ENCODE data around the gene ARSI.

Gene ARSI

GRCh38 chr5:150278046-150278730 is 24.5 kb downstream of the ARSI start:
- Histone ChIP-seq H3K4me1 (ENCODE audit: control extremely low read depth in 1 of 4, control insufficient read depth in 4 of 4, insufficient read depth in 4 of 4, low read length in 3 of 4) (peaks cover 2 to 17% (median 8%) of the 10 kb centered on the region in 4 experiments), H3K4me3 (ENCODE audit: control insufficient read depth in 1 of 7, extremely low read depth in 1 of 7, insufficient read depth in 4 of 7, low read depth in 2 of 7, low read length in 6 of 7) (no peak overlapping the region), H3K27ac (ENCODE audit: insufficient read depth in 1 of 2, low read depth in 1 of 2, low read length in 2 of 2, poor library complexity in 1 of 2, severe bottlenecking in 2 of 2) (no peak overlapping the region), H3K36me3 (ENCODE audit: control insufficient read depth in 4 of 4, insufficient read depth in 4 of 4, low read length in 3 of 4) (no peaks in the 10 kb centered on the region), H3K27me3 (replicated peaks in 2 of 5; ENCODE audit: control insufficient read depth in 4 of 5, insufficient read depth in 5 of 5, low read length in 4 of 5) (peaks cover 0 to 3% (median 0%) of the 10 kb centered on the region in 5 experiments), H3K9me3 (ENCODE audit: control extremely low read depth in 1 of 5, control insufficient read depth in 4 of 5, insufficient read depth in 2 of 5, low read depth in 1 of 5, low read length in 4 of 5) (no peaks in the 10 kb centered on the region)
- ChIA-PET CTCF (no interaction called here), POLR2A (interaction anchor here (0.6 kb wide), 1 partner anchor 89 kb away, joined by 3 read pairs; no protein-coding TSS in a partner anchor)
- 55% methylated on average over 4 of the region's 7 CpGs for WGBS (ENCODE audit: insufficient coverage)
- peak; percentile 25 to 58 (median 50) for DNase-seq

- Histone ChIP-seq H3K4me3 (ENCODE audit: control insufficient read depth in 1 of 7, extremely low read depth in 1 of 7, insufficient read depth in 4 of 7, low read depth in 2 of 7, low read length in 6 of 7) (no peak overlapping the region), H3K36me3 (ENCODE audit: control insufficient read depth in 4 of 4, insufficient read depth in 4 of 4, low read length in 3 of 4) (no peaks in the 10 kb centered on the region), H3K9me3 (ENCODE audit: control extremely low read depth in 1 of 5, control insufficient read depth in 4 of 5, insufficient read depth in 2 of 5, low read depth in 1 of 5, low read length in 4 of 5) (no peaks in the 10 kb centered on the region), H3K27me3 (replicated peaks in 2 of 5; ENCODE audit: control insufficient read depth in 4 of 5, insufficient read depth in 5 of 5, low read length in 4 of 5) (peaks cover 0 to 3% (median 0%) of the 10 kb centered on the region in 5 experiments), H3K27ac (ENCODE audit: insufficient read depth in 1 of 2, low read depth in 1 of 2, low read length in 2 of 2, poor library complexity in 1 of 2, severe bottlenecking in 2 of 2) (no peak overlapping the region), H3K4me1 (ENCODE audit: control extremely low read depth in 1 of 4, control insufficient read depth in 4 of 4, insufficient read depth in 4 of 4, low read length in 3 of 4) (peaks cover 2 to 17% (median 8%) of the 10 kb centered on the region in 4 experiments)
- DNase-seq: no peak
- 100% methylated on average over 3 of the region's 4 CpGs for WGBS (ENCODE audit: insufficient coverage)
- ChIA-PET POLR2A (no interaction called here), CTCF (interaction anchor here (1.5 to 6.8 kb wide), 2 partner anchors 58 to 72 kb away, joined by 3 to 63 read pairs; no protein-coding TSS in a partner anchor)
These were observed 25.7 kb downstream of the ARSI start for GRCh38 chr5:150277043-150277442.

GRCh38 chr5:150274811-150275210 is 27.9 kb downstream of the ARSI start:
- H3K9me3 ChIP-seq (ENCODE audit: control extremely low read depth in 1 of 5, control insufficient read depth in 4 of 5, insufficient read depth in 2 of 5, low read depth in 1 of 5, low read length in 4 of 5): no peaks in the 10 kb centered on the region
- POLR2A ChIA-PET: no interaction called here
- CTCF ChIA-PET: interaction anchor here (1.3 to 6.8 kb wide), 4 partner anchors 10 to 75 kb away, joined by 3 to 63 read pairs (median 4); no protein-coding TSS in a partner anchor
- no peak overlapping the region for H3K4me3 ChIP-seq (ENCODE audit: control insufficient read depth in 1 of 7, extremely low read depth in 1 of 7, insufficient read depth in 4 of 7, low read depth in 2 of 7, low read length in 6 of 7)
- no peak overlapping the region for H3K27ac ChIP-seq (ENCODE audit: insufficient read depth in 1 of 2, low read depth in 1 of 2, low read length in 2 of 2, poor library complexity in 1 of 2, severe bottlenecking in 2 of 2)
- 96% methylated on average over 4 of the region's 4 CpGs for WGBS (ENCODE audit: insufficient coverage)
- peaks cover 2 to 12% (median 6%) of the 10 kb centered on the region in 4 experiments for H3K4me1 ChIP-seq (ENCODE audit: control extremely low read depth in 1 of 4, control insufficient read depth in 4 of 4, insufficient read depth in 4 of 4, low read length in 3 of 4)
- H3K36me3 ChIP-seq (ENCODE audit: control insufficient read depth in 4 of 4, insufficient read depth in 4 of 4, low read length in 3 of 4): no peaks in the 10 kb centered on the region
- no peak for DNase-seq
- H3K27me3 ChIP-seq (replicated peaks in 2 of 5; ENCODE audit: control insufficient read depth in 4 of 5, insufficient read depth in 5 of 5, low read length in 4 of 5): peaks cover 0 to 3% (median 0%) of the 10 kb centered on the region in 5 experiments

GRCh38 chr5:150272531-150272930 is 30.2 kb downstream of the ARSI start:
- DNase-seq: peak; percentile 40 to 61 (median 58)
- POLR2A ChIA-PET: no interaction called here
- no peak overlapping the region for H3K4me3 ChIP-seq (ENCODE audit: control insufficient read depth in 1 of 7, extremely low read depth in 1 of 7, insufficient read depth in 4 of 7, low read depth in 2 of 7, low read length in 6 of 7)
- CTCF ChIA-PET: interaction anchor here (0.6 to 6.8 kb wide), 2 partner anchors 60 to 77 kb away, joined by 3 to 63 read pairs; no protein-coding TSS in a partner anchor
- no peaks in the 10 kb centered on the region for H3K36me3 ChIP-seq (ENCODE audit: control insufficient read depth in 4 of 4, insufficient read depth in 4 of 4, low read length in 3 of 4)
- no peaks in the 10 kb centered on the region for H3K4me1 ChIP-seq (ENCODE audit: control extremely low read depth in 1 of 4, control insufficient read depth in 4 of 4, insufficient read depth in 4 of 4, low read length in 3 of 4)
- H3K27me3 ChIP-seq (replicated peaks in 2 of 5; ENCODE audit: control insufficient read depth in 4 of 5, insufficient read depth in 5 of 5, low read length in 4 of 5): peaks cover 0 to 2% (median 0%) of the 10 kb centered on the region in 5 experiments
- no peaks in the 10 kb centered on the region for H3K9me3 ChIP-seq (ENCODE audit: control extremely low read depth in 1 of 5, control insufficient read depth in 4 of 5, insufficient read depth in 2 of 5, low read depth in 1 of 5, low read length in 4 of 5)
- WGBS (ENCODE audit: insufficient coverage): 75% methylated on average over 2 of the region's 5 CpGs
- no peak overlapping the region for H3K27ac ChIP-seq (ENCODE audit: insufficient read depth in 1 of 2, low read depth in 1 of 2, low read length in 2 of 2, poor library complexity in 1 of 2, severe bottlenecking in 2 of 2)

- Histone ChIP-seq H3K9me3 (ENCODE audit: control extremely low read depth in 1 of 5, control insufficient read depth in 4 of 5, insufficient read depth in 2 of 5, low read depth in 1 of 5, low read length in 4 of 5) (no peaks in the 10 kb centered on the region), H3K4me3 (ENCODE audit: control insufficient read depth in 1 of 7, extremely low read depth in 1 of 7, insufficient read depth in 4 of 7, low read depth in 2 of 7, low read length in 6 of 7) (no peak overlapping the region), H3K4me1 (ENCODE audit: control extremely low read depth in 1 of 4, control insufficient read depth in 4 of 4, insufficient read depth in 4 of 4, low read length in 3 of 4) (no peaks in the 10 kb centered on the region), H3K36me3 (ENCODE audit: control insufficient read depth in 4 of 4, insufficient read depth in 4 of 4, low read length in 3 of 4) (no peaks in the 10 kb centered on the region), H3K27me3 (replicated peaks in 2 of 5; ENCODE audit: control insufficient read depth in 4 of 5, insufficient read depth in 5 of 5, low read length in 4 of 5) (peaks cover 0 to 2% (median 0%) of the 10 kb centered on the region in 5 experiments), H3K27ac (ENCODE audit: insufficient read depth in 1 of 2, low read depth in 1 of 2, low read length in 2 of 2, poor library complexity in 1 of 2, severe bottlenecking in 2 of 2) (no peak overlapping the region)
- ChIA-PET CTCF (interaction anchor here (6.8 kb wide), 1 partner anchor 78 kb away, joined by 63 read pairs; no protein-coding TSS in a partner anchor), POLR2A (no interaction called here)
- WGBS (ENCODE audit: insufficient coverage): 87% methylated on average over 4 of the region's 5 CpGs
- no peak for DNase-seq
These were observed 30.8 kb downstream of the ARSI start for GRCh38 chr5:150271923-150272322.

GRCh38 chr5:150271296-150271692 is 31.4 kb downstream of the ARSI start:
- Histone ChIP-seq H3K9me3 (ENCODE audit: control extremely low read depth in 1 of 5, control insufficient read depth in 4 of 5, insufficient read depth in 2 of 5, low read depth in 1 of 5, low read length in 4 of 5) (no peaks in the 10 kb centered on the region), H3K27ac (ENCODE audit: insufficient read depth in 1 of 2, low read depth in 1 of 2, low read length in 2 of 2, poor library complexity in 1 of 2, severe bottlenecking in 2 of 2) (no peak overlapping the region), H3K4me3 (ENCODE audit: control insufficient read depth in 1 of 7, extremely low read depth in 1 of 7, insufficient read depth in 4 of 7, low read depth in 2 of 7, low read length in 6 of 7) (no peak overlapping the region), H3K27me3 (replicated peaks in 2 of 5; ENCODE audit: control insufficient read depth in 4 of 5, insufficient read depth in 5 of 5, low read length in 4 of 5) (peaks cover 0 to 2% (median 0%) of the 10 kb centered on the region in 5 experiments), H3K36me3 (ENCODE audit: control insufficient read depth in 4 of 4, insufficient read depth in 4 of 4, low read length in 3 of 4) (no peaks in the 10 kb centered on the region), H3K4me1 (ENCODE audit: control extremely low read depth in 1 of 4, control insufficient read depth in 4 of 4, insufficient read depth in 4 of 4, low read length in 3 of 4) (no peaks in the 10 kb centered on the region)
- ChIA-PET CTCF (interaction anchor here (0.7 to 6.8 kb wide), 2 partner anchors 35 to 78 kb away, joined by 3 to 63 read pairs; no protein-coding TSS in a partner anchor), POLR2A (no interaction called here)
- DNase-seq: no peak
- 95% methylated on average over 6 of the region's 8 CpGs for WGBS (ENCODE audit: insufficient coverage)

Measured in common myeloid progenitor, CD34-positive (primary cell).